SK-N-SH treated with all-trans-retinoic acid at 6 μM for 48 hours (cell line): ENCODE measurements around the gene SIRT5.

ENCODE experiments used
- ARNTL ChIP-seq: fragments of 450-650 bp; formaldehyde crosslinking; IDR thresholded peaks from 2 replicates; pipeline ENCODE4 v1.5.0; 2020; ENCODE audit warnings: low read depth, mild to moderate bottlenecking, moderate library complexity, borderline replicate concordance
- OSR1 ChIP-seq: fragments of 250-450 bp; sonication (Bioruptor Pico); IDR thresholded peaks from 2 replicates; pipeline ENCODE4 v1.8.0; 2022; ENCODE audit warnings: moderate library complexity, mild to moderate bottlenecking, inconsistent platforms
- PATZ1 ChIP-seq: fragments of 250-450 bp; sonication (Bioruptor Pico); IDR thresholded peaks from 2 replicates; pipeline ENCODE4 v1.8.0; 2020; ENCODE audit warnings: mild to moderate bottlenecking, moderate library complexity, borderline replicate concordance
- POU6F1 ChIP-seq: fragments of 250-450 bp; sonication (Bioruptor Pico); IDR thresholded peaks from 2 replicates; pipeline ENCODE4 v1.8.0; 2021; ENCODE audit warnings: low read depth, mild to moderate bottlenecking, moderate library complexity, borderline replicate concordance
- PPARA ChIP-seq: fragments of 250-450 bp; sonication (Bioruptor Pico); IDR thresholded peaks from 2 replicates; pipeline ENCODE4 v1.5.0; 2020; ENCODE audit warnings: mild to moderate bottlenecking, borderline replicate concordance
- TOX ChIP-seq: fragments of 250-450 bp; sonication (Bioruptor Pico); IDR thresholded peaks from 2 replicates; pipeline ENCODE4 v1.8.0; 2021; ENCODE audit warnings: mild to moderate bottlenecking, moderate library complexity, borderline replicate concordance
- ZFP30 ChIP-seq: fragments of 450-650 bp; formaldehyde crosslinking; IDR thresholded peaks from 2 replicates; pipeline ENCODE4 v1.5.0; 2022; ENCODE audit warnings: mild to moderate bottlenecking, moderate library complexity
- ZNF8 ChIP-seq: fragments of 450-650 bp; formaldehyde crosslinking; IDR thresholded peaks from 2 replicates; pipeline ENCODE4 v1.5.0; 2020; ENCODE audit warnings: mild to moderate bottlenecking, moderate library complexity

GRCh38 chr6:13641315-13641714 is 66.9 kb downstream of the SIRT5 start:
- TF ChIP-seq OSR1 (CRISPR knock-in tag) (no peak), PPARA (CRISPR knock-in tag) (no peak), POU6F1 (CRISPR knock-in tag) (no peak), PATZ1 (no peak), TOX (no peak), ARNTL (CRISPR knock-in tag) (no peak), ZFP30 (CRISPR knock-in tag) (no peak), ZNF8 (CRISPR knock-in tag) (no peak)
